GM19023 (cell line): Measurements from ENCODE around the gene PLCB3.
A peak's percentile ranks its signal among the peaks of the same experiment; 100 is the strongest.

Source experiments
- ATAC-seq: cut with Tn5 transposase; IDR thresholded peaks from one replicate; pipeline ENCODE4 v1.9.1; 2021; ENCODE audit warnings: mild to moderate bottlenecking, moderate library complexity; ENCODE audit not compliant: unreplicated experiment

The PLCB3 gene

GRCh38 chr11:64235437-64236161 lies 15.7 kb upstream of the PLCB3 start:
- ATAC-seq = no peak

DNA sequence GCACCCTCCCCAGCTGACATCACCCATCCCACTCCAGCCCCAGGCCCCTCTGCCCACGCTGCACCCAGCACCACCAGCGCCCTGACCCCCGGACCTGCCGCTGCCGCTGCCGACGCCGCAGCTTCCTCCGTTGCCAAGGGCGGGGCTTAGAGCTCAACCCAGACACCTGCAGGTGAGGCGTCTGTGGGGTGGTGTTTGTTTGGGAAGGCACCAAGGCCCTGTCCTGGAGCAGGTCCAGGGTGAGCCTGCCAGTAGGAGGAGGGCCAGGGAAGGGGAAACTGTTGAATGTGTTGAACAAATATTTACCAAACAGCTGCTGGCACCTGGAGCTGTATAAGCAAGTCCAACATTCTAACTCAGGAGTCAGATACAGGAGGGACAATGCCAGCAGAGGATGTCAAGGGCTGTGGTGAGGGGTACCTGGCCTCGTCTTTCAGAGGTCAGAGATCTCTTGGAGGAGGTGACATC lies 13.8 kb upstream of the PLCB3 start:
- no peak for ATAC-seq

- ATAC-seq = no peak
These were observed 13.3 kb upstream of the PLCB3 start for GRCh38 chr11:64238076-64238475.

GRCh38 chr11:64238999-64239398 lies 12.3 kb upstream of the PLCB3 start:
- ATAC-seq = no peak

GRCh38 chr11:64239662-64240434 lies 11.5 kb upstream of the PLCB3 start:
- no peak for ATAC-seq

- peak; percentile 53 for ATAC-seq
These were observed 10.7 kb upstream of the PLCB3 start, which contains the start of gene FKBP2 for GRCh38 chr11:64240435-64241240. Gene FKBP2, plus strand, starts transcription at chr11:64241095. Its CDS starts 1,293 bp downstream, at chr11:64242388.

GRCh38 chr11:64241241-64241490 lies 10.2 kb upstream of the PLCB3 start:
- ATAC-seq = peak; percentile 73

DNA sequence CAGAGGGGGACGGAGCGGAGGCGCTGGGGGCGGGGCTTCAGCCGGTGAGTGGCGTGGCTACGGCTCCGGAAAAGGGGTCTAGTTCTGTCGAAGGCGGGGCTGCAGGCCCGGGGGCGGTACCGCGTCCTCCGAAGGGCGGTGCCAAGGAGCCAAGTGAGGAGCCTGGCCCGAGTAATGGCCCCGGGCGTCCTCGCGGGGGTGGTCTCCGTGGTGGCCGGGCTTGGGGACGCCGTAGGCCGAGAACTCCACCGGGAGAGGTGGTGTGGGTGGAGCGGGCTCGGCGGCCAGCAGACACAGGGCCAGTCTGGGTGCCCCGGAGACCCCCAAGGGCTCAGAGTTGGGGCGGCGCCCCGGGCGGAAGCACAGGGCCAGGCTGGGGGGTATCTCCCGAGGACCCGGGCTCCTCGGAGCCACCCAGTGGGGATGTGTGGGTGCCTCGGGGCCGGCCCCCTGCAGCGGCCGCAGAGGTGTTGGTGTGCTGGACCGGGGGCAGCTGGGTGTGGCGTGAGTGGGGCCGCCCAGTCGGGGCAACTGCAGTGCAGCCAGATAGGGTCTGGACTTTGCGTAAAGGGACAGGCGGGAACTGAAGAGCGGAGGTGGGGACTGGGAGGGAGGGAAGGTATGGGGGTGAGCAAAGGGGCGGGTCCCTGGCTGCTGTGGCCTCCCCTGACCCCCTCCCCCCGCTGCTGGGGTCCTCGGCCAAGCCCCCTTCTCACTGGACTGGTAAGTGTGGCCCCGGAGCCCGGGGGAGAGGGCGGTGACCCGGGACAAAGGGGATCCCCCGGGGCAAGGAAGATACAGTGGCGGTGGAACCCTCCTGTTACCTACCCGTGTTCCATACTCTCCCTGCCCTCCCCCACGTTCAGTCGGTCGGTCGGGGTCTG lies 9.6 kb upstream of the PLCB3 start:
- ATAC-seq = peak; percentile 4

GRCh38 chr11:64243236-64243854 lies 8.0 kb upstream of the PLCB3 start:
- no peak for ATAC-seq

- ATAC-seq = no peak
These were observed 7.2 kb upstream of the PLCB3 start for GRCh38 chr11:64244107-64244506.

GRCh38 chr11:64244966-64245365 lies 6.4 kb upstream of the PLCB3 start:
- no peak for ATAC-seq

- no peak for ATAC-seq
These were observed 5.9 kb upstream of the PLCB3 start for GRCh38 chr11:64245401-64245796.

DNA sequence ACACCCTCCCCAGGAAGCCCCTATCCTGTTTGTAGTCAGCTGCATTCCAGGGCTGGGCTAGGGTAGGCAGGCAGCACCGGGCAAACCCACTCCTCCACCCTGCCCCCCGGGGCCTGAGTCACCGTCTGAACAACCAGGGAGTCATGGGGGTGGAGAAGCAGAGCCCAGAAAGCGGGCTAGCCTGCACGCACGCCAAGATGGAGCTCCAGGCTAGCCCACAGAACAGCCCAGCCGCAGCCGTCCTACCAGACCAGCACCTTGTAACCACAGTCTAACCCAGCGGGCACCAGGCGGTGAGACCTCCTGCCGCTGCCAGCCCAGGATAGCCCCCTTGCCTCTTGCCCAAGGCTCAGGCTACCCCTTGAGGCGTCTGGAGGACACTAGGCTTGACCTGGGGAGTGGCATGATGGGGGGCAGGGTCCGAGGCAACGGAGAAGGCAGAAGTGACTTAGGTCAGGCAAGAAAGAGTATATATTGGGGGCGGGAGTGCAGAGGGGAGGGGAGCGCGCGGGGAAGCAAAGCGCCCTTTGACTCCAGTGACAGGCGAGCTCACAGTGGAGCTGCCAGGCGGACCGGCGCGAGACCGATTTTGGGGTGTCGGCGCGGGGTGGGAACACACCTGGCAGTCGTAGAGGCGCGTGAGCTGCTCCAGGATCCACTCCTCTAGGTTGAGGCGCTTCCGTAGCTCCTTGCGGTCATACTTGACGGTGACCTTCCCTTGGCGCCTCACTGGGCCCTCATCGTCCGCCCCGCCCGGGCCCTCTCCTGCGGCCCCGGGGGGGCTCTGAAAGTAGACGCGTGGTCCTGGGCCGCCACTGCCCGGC lies 5.3 kb upstream of the PLCB3 start:
- no peak for ATAC-seq

DNA sequence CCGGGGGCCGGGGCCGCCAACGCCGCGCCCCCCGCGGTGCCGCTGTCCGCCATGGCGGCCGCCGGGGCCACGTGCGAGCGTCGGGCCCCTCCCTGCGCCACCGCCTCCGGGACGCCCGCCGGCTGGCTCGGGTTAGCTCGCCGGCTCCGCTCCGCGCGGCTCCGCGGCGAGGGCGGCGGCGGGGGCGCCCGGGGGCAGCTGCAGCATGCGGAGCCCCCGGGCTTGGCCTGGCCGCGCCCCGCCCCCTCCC lies 4.8 kb upstream of the PLCB3 start:
- ATAC-seq = peak; percentile 7

GRCh38 chr11:64246871-64247728 lies 4.2 kb upstream of the PLCB3 start, which contains the start of gene PPP1R14B:
Gene PPP1R14B, minus strand, starts transcription at chr11:64246943. Its CDS starts 270 bp downstream, at chr11:64246673.
- peak; percentile 47 for ATAC-seq

DNA sequence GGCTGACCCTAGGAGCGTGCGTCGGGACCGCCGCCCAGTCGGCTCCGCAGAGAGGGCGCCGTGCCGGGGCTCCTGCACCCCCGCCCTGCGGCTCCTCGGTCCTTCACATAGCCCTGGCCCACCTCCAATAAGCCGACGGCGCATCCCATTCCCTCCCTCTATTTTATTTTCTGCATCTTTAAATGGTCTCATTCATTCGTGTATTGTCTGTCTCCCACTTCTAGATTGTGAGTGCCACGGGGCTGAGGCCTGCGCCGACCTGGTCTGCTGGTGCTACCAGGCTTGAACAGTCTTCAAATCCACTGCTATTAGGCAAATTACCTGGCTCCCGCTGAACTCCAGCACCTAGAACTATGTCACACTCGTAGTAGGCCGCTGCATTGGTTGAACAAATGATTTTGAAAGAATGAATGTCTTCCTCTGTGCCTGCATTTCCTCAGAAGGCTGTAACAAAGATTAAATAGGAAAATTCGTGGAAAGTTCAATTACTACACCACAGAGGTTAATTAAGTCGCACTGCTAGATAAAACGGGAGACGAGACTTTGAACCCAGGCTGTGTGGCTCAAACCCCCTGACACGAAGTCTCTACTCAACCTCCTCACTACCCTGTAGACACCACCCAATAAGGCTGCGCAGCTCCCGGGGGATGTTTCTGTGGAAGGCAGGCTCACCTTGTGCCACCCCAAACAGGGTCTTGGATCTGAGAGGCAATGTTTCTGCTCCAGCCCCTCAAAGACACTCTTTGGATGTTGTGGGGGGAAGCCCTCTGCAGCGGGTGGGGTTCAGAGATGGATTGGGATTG lies 3.4 kb upstream of the PLCB3 start:
- ATAC-seq = no peak

- no peak for ATAC-seq
These were observed 2.8 kb upstream of the PLCB3 start for GRCh38 chr11:64248578-64248977.

- ATAC-seq = no peak
These were observed 2.3 kb upstream of the PLCB3 start for GRCh38 chr11:64249038-64249437.
